B cell (primary cell): ENCODE data around the gene APOBEC3H.

Experiments used
- EZH2 ChIP-seq: IDR thresholded peaks from 2 replicates; pipeline ENCODE4 v1.6.1; 2012; ENCODE audit warnings: borderline replicate concordance, low read depth, mild to moderate bottlenecking, moderate library complexity, low read length; ENCODE audit not compliant: insufficient read depth, poor library complexity, severe bottlenecking
- TF ChIP-seq, protein P1 (sequence below): fragments of 200-600 bp; IDR thresholded peaks from one replicate; pipeline ENCODE4 v1.8.0; 2022; ENCODE audit warnings: antibody characterized with exemption, mild to moderate bottlenecking

GRCh38 chr22:39136317-39136716 lies 39.3 kb downstream of the APOBEC3H start:
- TF ChIP-seq EZH2, result no peak
- TF ChIP-seq, protein P1, sequence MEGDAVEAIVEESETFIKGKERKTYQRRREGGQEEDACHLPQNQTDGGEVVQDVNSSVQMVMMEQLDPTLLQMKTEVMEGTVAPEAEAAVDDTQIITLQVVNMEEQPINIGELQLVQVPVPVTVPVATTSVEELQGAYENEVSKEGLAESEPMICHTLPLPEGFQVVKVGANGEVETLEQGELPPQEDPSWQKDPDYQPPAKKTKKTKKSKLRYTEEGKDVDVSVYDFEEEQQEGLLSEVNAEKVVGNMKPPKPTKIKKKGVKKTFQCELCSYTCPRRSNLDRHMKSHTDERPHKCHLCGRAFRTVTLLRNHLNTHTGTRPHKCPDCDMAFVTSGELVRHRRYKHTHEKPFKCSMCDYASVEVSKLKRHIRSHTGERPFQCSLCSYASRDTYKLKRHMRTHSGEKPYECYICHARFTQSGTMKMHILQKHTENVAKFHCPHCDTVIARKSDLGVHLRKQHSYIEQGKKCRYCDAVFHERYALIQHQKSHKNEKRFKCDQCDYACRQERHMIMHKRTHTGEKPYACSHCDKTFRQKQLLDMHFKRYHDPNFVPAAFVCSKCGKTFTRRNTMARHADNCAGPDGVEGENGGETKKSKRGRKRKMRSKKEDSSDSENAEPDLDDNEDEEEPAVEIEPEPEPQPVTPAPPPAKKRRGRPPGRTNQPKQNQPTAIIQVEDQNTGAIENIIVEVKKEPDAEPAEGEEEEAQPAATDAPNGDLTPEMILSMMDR, result no peak
